ENCODE data around the gene EIF5A. TPM values are rescaled to one million over a fixed set of nuclear protein-coding genes. Genes with fewer than 3 reads are reported as not detected.

EIF5A gene
- total RNA-seq, 3 donors from 2014 or later = 151 to 172 (median 163) TPM

DNA sequence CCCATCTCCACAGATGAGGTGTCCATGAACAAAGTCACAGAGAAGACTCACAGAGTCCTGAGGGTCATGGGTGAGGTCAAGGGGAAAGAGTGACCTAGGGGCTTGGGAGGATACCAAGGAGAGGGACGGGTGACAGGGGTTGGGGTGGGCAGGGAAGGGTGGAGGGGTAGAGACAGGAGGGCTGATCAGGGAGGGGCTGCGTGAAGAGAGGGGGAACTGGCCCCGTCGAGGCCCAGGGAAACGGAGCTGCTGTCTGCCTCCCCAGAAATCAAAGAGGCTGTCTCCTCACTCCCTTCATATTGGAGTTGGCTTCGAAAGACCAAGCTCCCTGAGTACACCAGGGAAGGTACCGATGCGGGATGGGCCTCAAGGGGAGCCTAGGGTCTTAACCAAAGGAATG lies 48.1 kb downstream of the EIF5A start:
- DNase-seq (ENCODE audit: low spot score in 2 of 2) = no peak
- peaks cover 0 to 12% of the 10 kb centered on the region in 2 donors for H3K4me1 ChIP-seq
- TF ChIP-seq, protein P1, sequence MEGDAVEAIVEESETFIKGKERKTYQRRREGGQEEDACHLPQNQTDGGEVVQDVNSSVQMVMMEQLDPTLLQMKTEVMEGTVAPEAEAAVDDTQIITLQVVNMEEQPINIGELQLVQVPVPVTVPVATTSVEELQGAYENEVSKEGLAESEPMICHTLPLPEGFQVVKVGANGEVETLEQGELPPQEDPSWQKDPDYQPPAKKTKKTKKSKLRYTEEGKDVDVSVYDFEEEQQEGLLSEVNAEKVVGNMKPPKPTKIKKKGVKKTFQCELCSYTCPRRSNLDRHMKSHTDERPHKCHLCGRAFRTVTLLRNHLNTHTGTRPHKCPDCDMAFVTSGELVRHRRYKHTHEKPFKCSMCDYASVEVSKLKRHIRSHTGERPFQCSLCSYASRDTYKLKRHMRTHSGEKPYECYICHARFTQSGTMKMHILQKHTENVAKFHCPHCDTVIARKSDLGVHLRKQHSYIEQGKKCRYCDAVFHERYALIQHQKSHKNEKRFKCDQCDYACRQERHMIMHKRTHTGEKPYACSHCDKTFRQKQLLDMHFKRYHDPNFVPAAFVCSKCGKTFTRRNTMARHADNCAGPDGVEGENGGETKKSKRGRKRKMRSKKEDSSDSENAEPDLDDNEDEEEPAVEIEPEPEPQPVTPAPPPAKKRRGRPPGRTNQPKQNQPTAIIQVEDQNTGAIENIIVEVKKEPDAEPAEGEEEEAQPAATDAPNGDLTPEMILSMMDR (IDR thresholded peaks at IDR 0.05) = no peak
- no peak for TF ChIP-seq POLR2AphosphoS5 (IDR thresholded peaks at IDR 0.05)
- no peak for TF ChIP-seq POLR2A (IDR thresholded peaks at IDR 0.05)
- H3K27ac ChIP-seq = peak overlapping the region; percentile 60 to 74
- H3K9me3 ChIP-seq = no peaks in the 10 kb centered on the region
- no peaks in the 10 kb centered on the region for H3K27me3 ChIP-seq
- intact Hi-C loops (cut with DNase I; ENCODE audit: low total_unique reads) = loop anchor here (10.0 kb wide), 1 partner anchor 79 kb away; the partner anchor contains the start of genes FGF11 and TMEM102
- no peak overlapping the region for H3K4me3 ChIP-seq
- no peaks in the 10 kb centered on the region for H3K36me3 ChIP-seq

DNA sequence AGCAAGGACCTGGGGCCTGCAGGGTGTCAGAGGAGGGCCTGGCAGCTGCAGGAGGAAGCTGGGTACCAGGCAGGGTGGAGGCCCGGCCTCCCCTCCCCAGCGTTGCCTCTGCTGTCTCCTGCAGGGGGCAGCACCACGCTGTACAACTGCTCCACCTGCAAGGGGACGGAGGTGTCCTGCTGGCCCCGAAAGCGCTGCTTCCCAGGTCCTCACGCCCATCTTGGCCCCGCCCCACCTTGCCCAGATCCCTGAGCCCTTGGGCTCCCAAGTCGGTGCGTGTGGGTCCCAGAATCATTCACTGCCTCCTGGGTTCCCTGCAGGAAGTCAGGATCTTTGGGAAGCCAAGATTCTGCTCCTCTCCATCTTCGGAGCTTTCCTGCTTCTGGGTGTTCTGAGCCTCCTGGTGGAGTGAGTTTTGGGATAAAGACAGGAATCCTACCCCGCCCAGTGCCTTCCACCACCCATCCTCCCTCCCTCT lies 48.7 kb downstream of the EIF5A start:
- H3K27me3 ChIP-seq = no peaks in the 10 kb centered on the region
- peak; percentile 69 to 85 for DNase-seq (ENCODE audit: low spot score in 2 of 2)
- peaks cover 0 to 12% of the 10 kb centered on the region in 2 donors for H3K4me1 ChIP-seq
- no peaks in the 10 kb centered on the region for H3K36me3 ChIP-seq
- peak in 1 of 3 donors; percentile 23 for TF ChIP-seq POLR2AphosphoS5 (IDR thresholded peaks at IDR 0.05)
- TF ChIP-seq, protein P1 (IDR thresholded peaks at IDR 0.05) = peak; percentile 81 to 91 (median 90)
- TF ChIP-seq POLR2A (IDR thresholded peaks at IDR 0.05) = no peak
- peak overlapping the region; percentile 60 to 74 for H3K27ac ChIP-seq
- intact Hi-C loops (cut with DNase I; ENCODE audit: low total_unique reads) = loop anchor here (10.0 kb wide), 1 partner anchor 79 kb away; the partner anchor contains the start of genes FGF11 and TMEM102
- peak overlapping the region in 2 of 3 donors; percentile 3 to 54 for H3K4me3 ChIP-seq
- no peaks in the 10 kb centered on the region for H3K9me3 ChIP-seq

DNA sequence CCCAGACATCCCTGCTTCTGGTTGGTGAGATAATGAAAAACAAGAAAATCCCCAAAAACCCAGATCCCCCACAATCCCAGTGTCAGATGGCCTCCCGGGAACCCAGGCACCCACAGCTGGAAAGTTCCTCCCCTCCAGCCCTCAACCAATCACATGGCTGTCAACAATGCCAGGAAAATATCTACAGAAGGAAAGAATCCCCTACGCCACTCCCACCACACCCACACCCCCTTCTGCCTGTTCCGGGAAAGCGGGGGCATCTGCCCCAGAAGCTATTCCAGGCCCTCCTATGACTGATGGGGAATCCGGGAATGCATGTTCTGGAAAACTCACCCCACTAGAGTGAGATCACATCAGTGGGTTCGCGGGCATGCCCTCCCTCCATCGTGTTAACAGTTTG lies 49.3 kb downstream of the EIF5A start:
- TF ChIP-seq POLR2AphosphoS5 (IDR thresholded peaks at IDR 0.05) (peak in 1 of 3 donors; percentile 42), POLR2A (IDR thresholded peaks at IDR 0.05) (no peak)
- intact Hi-C loops (cut with DNase I; ENCODE audit: low total_unique reads) = loop anchor here (10.0 kb wide), 1 partner anchor 78 kb away; the partner anchor contains the start of genes FGF11 and TMEM102
- Histone ChIP-seq H3K27me3 (no peaks in the 10 kb centered on the region), H3K4me1 (peaks cover 0 to 12% of the 10 kb centered on the region in 2 donors), H3K36me3 (no peaks in the 10 kb centered on the region), H3K27ac (peak overlapping the region in 1 of 2 donors; percentile 74), H3K9me3 (no peaks in the 10 kb centered on the region), H3K4me3 (peak overlapping the region in 1 of 3 donors; percentile 54)
- DNase-seq (ENCODE audit: low spot score in 2 of 2) = no peak

DNA sequence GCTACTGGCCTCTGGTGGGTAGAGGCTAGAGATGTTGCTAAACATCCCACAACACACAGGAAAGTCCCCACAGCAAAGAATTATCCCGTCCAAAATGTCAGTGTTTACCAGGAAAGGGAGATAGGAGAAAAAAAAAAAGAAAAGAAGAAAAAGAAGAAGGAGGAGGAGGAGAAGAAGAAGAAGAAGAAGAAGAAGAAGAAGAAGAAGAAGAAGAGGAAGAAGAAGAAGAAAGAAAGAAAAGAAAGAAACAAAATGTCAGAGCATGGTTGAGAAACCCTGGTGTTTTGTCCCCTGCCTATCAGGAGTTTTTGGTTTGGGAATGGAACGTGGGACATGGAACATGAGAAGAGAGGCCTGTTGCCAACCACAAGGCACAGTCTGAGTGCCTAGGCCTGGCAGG lies 50.0 kb downstream of the EIF5A start:
- H3K27ac ChIP-seq = peak overlapping the region in 1 of 2 donors; percentile 80
- intact Hi-C loops (cut with DNase I; ENCODE audit: low total_unique reads) = loop anchor here (10.0 kb wide), 1 partner anchor 77 kb away; the partner anchor contains the start of genes FGF11 and TMEM102
- TF ChIP-seq, protein P1 (IDR thresholded peaks at IDR 0.05) = no peak
- no peak for TF ChIP-seq POLR2A (IDR thresholded peaks at IDR 0.05)
- no peak for TF ChIP-seq POLR2AphosphoS5 (IDR thresholded peaks at IDR 0.05)
- DNase-seq (ENCODE audit: low spot score in 2 of 2) = no peak
- H3K9me3 ChIP-seq = no peaks in the 10 kb centered on the region
- H3K27me3 ChIP-seq = no peaks in the 10 kb centered on the region
- H3K4me3 ChIP-seq = no peak overlapping the region
- H3K36me3 ChIP-seq = no peaks in the 10 kb centered on the region
- peaks cover 0 to 12% of the 10 kb centered on the region in 2 donors for H3K4me1 ChIP-seq

DNA sequence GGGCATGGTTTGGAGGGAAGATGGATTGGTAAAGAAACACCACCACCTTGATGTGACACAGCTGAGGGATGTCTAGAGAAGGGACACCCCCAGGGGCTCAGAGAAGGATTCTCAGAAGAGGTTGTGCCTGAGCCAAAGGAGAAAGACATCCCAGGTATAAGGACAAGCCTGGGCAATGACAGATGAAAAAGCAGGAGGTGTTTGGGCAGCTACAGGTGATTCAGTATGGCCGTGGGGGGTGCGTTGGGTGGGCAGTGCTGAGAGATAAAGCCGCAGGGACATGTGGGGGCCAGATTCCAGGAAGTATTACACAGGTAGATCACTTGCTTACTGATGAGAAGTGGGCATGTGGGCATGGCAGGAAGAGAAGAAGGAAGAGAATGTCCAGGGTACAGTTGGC lies 54.5 kb downstream of the EIF5A start:
- H3K4me3 ChIP-seq = no peak overlapping the region
- no peak for TF ChIP-seq POLR2A (IDR thresholded peaks at IDR 0.05)
- TF ChIP-seq POLR2AphosphoS5 (IDR thresholded peaks at IDR 0.05) = no peak
- TF ChIP-seq, protein P1 (IDR thresholded peaks at IDR 0.05) = no peak
- H3K4me1 ChIP-seq = no peaks in the 10 kb centered on the region
- intact Hi-C loops (cut with DNase I; ENCODE audit: low total_unique reads) = no loop called here
- no peaks in the 10 kb centered on the region for H3K27me3 ChIP-seq
- H3K36me3 ChIP-seq = no peaks in the 10 kb centered on the region
- DNase-seq (ENCODE audit: low spot score in 2 of 2) = no peak
- H3K9me3 ChIP-seq = no peaks in the 10 kb centered on the region
- no peak overlapping the region for H3K27ac ChIP-seq

Other genes starting within 250 kb of the EIF5A start
- gene CLEC10A, start 227.4 kb upstream of the EIF5A start, total RNA-seq = 10 to 100 TPM in 1 of 3 donors, 1 to 10 TPM in 2; 2.8 to 15.8 (median 2.9) TPM
- under 1 TPM; 0.33 to 0.96 (median 0.88) TPM for gene ASGR2, start 192.8 kb upstream of the EIF5A start, total RNA-seq
- 1 to 10 TPM; 1.0 to 1.4 (median 1.3) TPM for gene ASGR1, start 128.3 kb upstream of the EIF5A start, total RNA-seq
- 10 to 100 TPM in 2 of 3 donors, 1 to 10 TPM in 1; 7.2 to 18.4 (median 11.1) TPM for gene DLG4, start 87.8 kb upstream of the EIF5A start, total RNA-seq
- 1,000 to 10,000 TPM in 1 of 3 donors, 100 to 1,000 TPM in 2; 421 to 1,002 (median 829) TPM for gene ACADVL, start 87.7 kb upstream of the EIF5A start, total RNA-seq
- 10 to 100 TPM; 32.0 to 58.2 (median 47.9) TPM for gene DVL2, start 73.1 kb upstream of the EIF5A start, total RNA-seq
- gene PHF23, start 68.2 kb upstream of the EIF5A start, total RNA-seq = 10 to 100 TPM; 22.1 to 40.4 (median 37.7) TPM
- 100 to 1,000 TPM; 620 to 765 (median 631) TPM for gene GABARAP, start 65.2 kb upstream of the EIF5A start, total RNA-seq
- 10 to 100 TPM; 35.7 to 67.5 (median 60.5) TPM for gene CTDNEP1, start 55.9 kb upstream of the EIF5A start, total RNA-seq
- gene ELP5, start 55.4 kb upstream of the EIF5A start, total RNA-seq = 10 to 100 TPM; 26.9 to 36.7 (median 30.6) TPM
- gene CLDN7, start 45.1 kb upstream of the EIF5A start, total RNA-seq = 10 to 100 TPM in 2 of 3 donors, 1 to 10 TPM in 1; 5.4 to 95.9 (median 60.0) TPM
- gene SLC2A4, start 25.9 kb upstream of the EIF5A start, total RNA-seq = 10 to 100 TPM in 1 of 3 donors, 1 to 10 TPM in 2; 2.6 to 32.5 (median 3.5) TPM
- gene YBX2, start 13.0 kb upstream of the EIF5A start, total RNA-seq = 1 to 10 TPM; 2.6 to 3.0 (median 2.9) TPM
- 100 to 1,000 TPM in 1 of 3 donors, 10 to 100 TPM in 2; 77.3 to 109 (median 84.2) TPM for gene GPS2, start 7.7 kb downstream of the EIF5A start, total RNA-seq
- 10 to 100 TPM; 15.0 to 22.9 (median 17.4) TPM for gene NEURL4, start 21.7 kb downstream of the EIF5A start, total RNA-seq
- 1 to 10 TPM; 3.4 to 6.6 (median 5.2) TPM for gene ACAP1, start 28.9 kb downstream of the EIF5A start, total RNA-seq
- 10 to 100 TPM in 2 of 3 donors, 1 to 10 TPM in 1; 9.1 to 11.5 (median 11.0) TPM for gene KCTD11, start 44.5 kb downstream of the EIF5A start, total RNA-seq
- gene TMEM95, start 47.5 kb downstream of the EIF5A start, total RNA-seq = not detected
- gene TNK1, start 73.5 kb downstream of the EIF5A start, total RNA-seq = 10 to 100 TPM in 2 of 3 donors, 1 to 10 TPM in 1; 1.1 to 22.1 (median 14.4) TPM
- 10 to 100 TPM; 16.0 to 24.3 (median 19.0) TPM for gene PLSCR3, start 86.9 kb downstream of the EIF5A start, total RNA-seq
- 100 to 1,000 TPM in 1 of 3 donors, 10 to 100 TPM in 2; 77.6 to 113 (median 92.3) TPM for gene TMEM256, start 96.5 kb downstream of the EIF5A start, total RNA-seq
- gene NLGN2, start 100.2 kb downstream of the EIF5A start, total RNA-seq = 10 to 100 TPM in 1 of 3 donors, 1 to 10 TPM in 2; 6.7 to 13.1 (median 8.3) TPM
- not detected for gene SPEM1, start 112.7 kb downstream of the EIF5A start, total RNA-seq
- gene SPEM2, start 118.0 kb downstream of the EIF5A start, total RNA-seq = not detected
- not detected for gene SPEM3, start 121.2 kb downstream of the EIF5A start, total RNA-seq
- gene TMEM102, start 127.8 kb downstream of the EIF5A start, total RNA-seq = 10 to 100 TPM in 1 of 3 donors, 1 to 10 TPM in 2; 3.5 to 18.1 (median 9.5) TPM
- 1 to 10 TPM; 2.1 to 2.9 (median 2.9) TPM for gene FGF11, start 131.9 kb downstream of the EIF5A start, total RNA-seq
- gene CHRNB1, start 137.4 kb downstream of the EIF5A start, total RNA-seq = 10 to 100 TPM in 2 of 3 donors, 1 to 10 TPM in 1; 8.5 to 11.8 (median 11.7) TPM
- gene ZBTB4, start 172.0 kb downstream of the EIF5A start, total RNA-seq = 10 to 100 TPM; 34.4 to 46.9 (median 45.7) TPM
- not detected for gene SLC35G6, start 173.8 kb downstream of the EIF5A start, total RNA-seq
- gene POLR2A, start 176.7 kb downstream of the EIF5A start, total RNA-seq = 100 to 1,000 TPM in 1 of 3 donors, 10 to 100 TPM in 2; 64.2 to 174 (median 88.7) TPM
- gene TNFSF12, start 241.4 kb downstream of the EIF5A start, total RNA-seq = 10 to 100 TPM; 39.3 to 65.3 (median 41.1) TPM

All from breast epithelium (tissue), 4 donors.